Sigmoid colon (tissue), 3 donors: ENCODE results near the gene SPAG8.

Experiments
- POLR2A ChIP-seq, 2 donors: fragments of 450-650 bp; IDR thresholded peaks; one replicate each; pipeline ENCODE4 v1.6.1; 2016; ENCODE audit warnings: antibody characterized with exemption in 2 of 2, mild to moderate bottlenecking in 2 of 2, moderate library complexity in 2 of 2
- TF ChIP-seq, protein P1 (sequence below), 4 experiments: fragments of 450-650 bp in 3 of 4; fragments of 200-600 bp in 1 of 4; IDR thresholded peaks; one replicate each; pipeline ENCODE4 v1.5.1; 2016 to 2019; ENCODE audit warnings: antibody characterized with exemption in 4 of 4, mild to moderate bottlenecking in 3 of 4, moderate library complexity in 2 of 4

GRCh38 chr9:35813434-35814105 is 1.5 kb upstream of the SPAG8 start:
- TF ChIP-seq, protein P1, sequence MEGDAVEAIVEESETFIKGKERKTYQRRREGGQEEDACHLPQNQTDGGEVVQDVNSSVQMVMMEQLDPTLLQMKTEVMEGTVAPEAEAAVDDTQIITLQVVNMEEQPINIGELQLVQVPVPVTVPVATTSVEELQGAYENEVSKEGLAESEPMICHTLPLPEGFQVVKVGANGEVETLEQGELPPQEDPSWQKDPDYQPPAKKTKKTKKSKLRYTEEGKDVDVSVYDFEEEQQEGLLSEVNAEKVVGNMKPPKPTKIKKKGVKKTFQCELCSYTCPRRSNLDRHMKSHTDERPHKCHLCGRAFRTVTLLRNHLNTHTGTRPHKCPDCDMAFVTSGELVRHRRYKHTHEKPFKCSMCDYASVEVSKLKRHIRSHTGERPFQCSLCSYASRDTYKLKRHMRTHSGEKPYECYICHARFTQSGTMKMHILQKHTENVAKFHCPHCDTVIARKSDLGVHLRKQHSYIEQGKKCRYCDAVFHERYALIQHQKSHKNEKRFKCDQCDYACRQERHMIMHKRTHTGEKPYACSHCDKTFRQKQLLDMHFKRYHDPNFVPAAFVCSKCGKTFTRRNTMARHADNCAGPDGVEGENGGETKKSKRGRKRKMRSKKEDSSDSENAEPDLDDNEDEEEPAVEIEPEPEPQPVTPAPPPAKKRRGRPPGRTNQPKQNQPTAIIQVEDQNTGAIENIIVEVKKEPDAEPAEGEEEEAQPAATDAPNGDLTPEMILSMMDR (IDR thresholded peaks at IDR 0.05): no peak
- TF ChIP-seq POLR2A (IDR thresholded peaks at IDR 0.05): no peak
